ENCODE measurements around the gene MAB21L2.

Gene MAB21L2

DNA sequence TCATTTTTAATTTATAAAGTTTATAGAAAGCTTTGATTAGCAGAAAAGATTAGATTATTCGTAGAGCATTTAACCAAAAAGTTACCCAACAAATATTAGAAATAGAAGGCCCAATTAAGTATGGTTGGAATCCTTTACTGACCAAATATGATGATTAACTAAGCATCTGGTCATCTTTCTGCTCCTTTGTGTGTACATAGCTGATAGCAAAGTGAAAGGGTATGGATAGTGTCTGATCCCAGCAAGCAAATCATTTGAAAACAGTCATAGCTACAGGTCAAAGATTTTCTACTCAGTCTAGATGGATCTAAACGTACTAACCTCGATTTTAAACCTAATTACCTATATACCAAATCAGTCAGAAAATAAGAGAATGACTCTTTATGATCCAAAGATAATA lies 7.3 kb upstream of the MAB21L2 start:
- Histone ChIP-seq H3K27ac (ENCODE audit: low read length) (no peak overlapping the region), H3K4me1 (ENCODE audit: control insufficient read depth, insufficient read depth, low read length) (peaks cover 3% of the 10 kb centered on the region; the same call in 1 of the 2 replicates), H3K36me3 (ENCODE audit: control insufficient read depth, insufficient read depth, low read length) (no peaks in the 10 kb centered on the region), H3K27me3 (ENCODE audit: control insufficient read depth, insufficient read depth, low read length) (no peaks in the 10 kb centered on the region; the same call in 1 of the 2 replicates), H3K9me3 (ENCODE audit: control insufficient read depth, insufficient read depth, low read length) (no peaks in the 10 kb centered on the region), H3K4me3 (ENCODE audit: low read length) (no peak overlapping the region)
- DNase-seq (ENCODE audit: low read depth, low spot score) = no peak
- no CpG with 5 or more reads among the region's 3 CpGs for WGBS (ENCODE audit: insufficient coverage, insufficient read length)

GRCh38 chr4:150577796-150578195 lies 4.2 kb upstream of the MAB21L2 start:
- no peak for DNase-seq (ENCODE audit: low read depth, low spot score)
- Histone ChIP-seq H3K4me1 (ENCODE audit: control insufficient read depth, insufficient read depth, low read length) (peaks cover 3% of the 10 kb centered on the region; the same call in 1 of the 2 replicates), H3K27me3 (ENCODE audit: control insufficient read depth, insufficient read depth, low read length) (peaks cover 13% of the 10 kb centered on the region; the same call in 1 of the 2 replicates), H3K4me3 (ENCODE audit: low read length) (no peak overlapping the region), H3K36me3 (ENCODE audit: control insufficient read depth, insufficient read depth, low read length) (no peaks in the 10 kb centered on the region), H3K9me3 (ENCODE audit: control insufficient read depth, insufficient read depth, low read length) (no peaks in the 10 kb centered on the region), H3K27ac (ENCODE audit: low read length) (no peak overlapping the region)
- no CpG with 5 or more reads among the region's 1 CpG for WGBS (ENCODE audit: insufficient coverage, insufficient read length)

DNA sequence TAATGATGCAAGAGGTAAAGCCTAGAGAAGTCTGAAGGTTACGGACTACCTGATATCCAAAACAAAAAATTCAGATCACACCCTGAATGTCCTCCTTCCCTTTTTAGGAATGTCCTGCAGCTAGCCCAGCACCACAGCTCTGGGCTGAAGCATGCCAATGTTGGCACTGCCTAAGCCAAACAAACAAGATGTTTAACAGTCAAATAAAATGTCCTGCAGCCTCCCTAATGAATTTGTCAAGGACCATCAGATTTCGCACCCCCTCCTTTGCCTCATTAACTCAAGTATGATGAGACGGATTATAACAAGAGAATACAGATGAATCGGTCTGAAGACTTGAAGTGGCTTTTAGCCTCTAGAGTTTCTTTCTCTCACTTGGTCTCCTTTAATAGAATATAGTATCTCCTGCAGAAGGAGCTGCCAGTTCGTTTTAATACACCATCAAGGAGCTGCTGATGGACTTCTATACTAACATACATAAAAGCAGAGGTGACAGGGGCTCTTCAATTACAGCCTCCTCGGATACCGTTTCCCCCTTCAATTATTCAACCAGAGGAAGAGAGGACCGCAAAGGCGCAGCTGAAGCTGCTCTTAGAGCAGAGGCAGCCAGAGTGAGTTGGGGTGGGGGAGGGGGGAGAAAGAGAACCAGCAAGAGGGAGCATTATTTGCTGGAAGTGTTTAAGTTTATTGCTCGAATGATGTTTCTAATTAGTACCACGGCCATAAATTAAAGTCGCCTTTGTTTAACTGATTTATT lies 3.0 kb upstream of the MAB21L2 start:
- WGBS (ENCODE audit: insufficient coverage, insufficient read length) = no CpG with 5 or more reads among the region's 12 CpGs
- H3K4me3 ChIP-seq (ENCODE audit: low read length) = peak overlapping the region; percentile 46; the same call in 1 of the 2 replicates
- peaks cover 21% of the 10 kb centered on the region for H3K27me3 ChIP-seq (ENCODE audit: control insufficient read depth, insufficient read depth, low read length)
- no peak overlapping the region for H3K27ac ChIP-seq (ENCODE audit: low read length)
- no peaks in the 10 kb centered on the region for H3K36me3 ChIP-seq (ENCODE audit: control insufficient read depth, insufficient read depth, low read length)
- DNase-seq (ENCODE audit: low read depth, low spot score) = no peak
- H3K9me3 ChIP-seq (ENCODE audit: control insufficient read depth, insufficient read depth, low read length) = no peaks in the 10 kb centered on the region
- H3K4me1 ChIP-seq (ENCODE audit: control insufficient read depth, insufficient read depth, low read length) = peaks cover 3% of the 10 kb centered on the region; the same call in 1 of the 2 replicates

GRCh38 chr4:150579551-150580234 lies 2.3 kb upstream of the MAB21L2 start:
- Histone ChIP-seq H3K4me1 (ENCODE audit: control insufficient read depth, insufficient read depth, low read length) (peaks cover 3% of the 10 kb centered on the region; the same call in 1 of the 2 replicates), H3K9me3 (ENCODE audit: control insufficient read depth, insufficient read depth, low read length) (no peaks in the 10 kb centered on the region), H3K27ac (ENCODE audit: low read length) (no peak overlapping the region), H3K36me3 (ENCODE audit: control insufficient read depth, insufficient read depth, low read length) (no peaks in the 10 kb centered on the region), H3K4me3 (ENCODE audit: low read length) (peak overlapping the region; percentile 46), H3K27me3 (ENCODE audit: control insufficient read depth, insufficient read depth, low read length) (peaks cover 21% of the 10 kb centered on the region)
- no peak for DNase-seq (ENCODE audit: low read depth, low spot score)
- WGBS (ENCODE audit: insufficient coverage, insufficient read length) = no CpG with 5 or more reads among the region's 66 CpGs

- H3K9me3 ChIP-seq (ENCODE audit: control insufficient read depth, insufficient read depth, low read length) = no peaks in the 10 kb centered on the region
- no peaks in the 10 kb centered on the region for H3K36me3 ChIP-seq (ENCODE audit: control insufficient read depth, insufficient read depth, low read length)
- no peak overlapping the region; the same call in 1 of the 2 replicates for H3K4me3 ChIP-seq (ENCODE audit: low read length)
- peaks cover 21% of the 10 kb centered on the region for H3K27me3 ChIP-seq (ENCODE audit: control insufficient read depth, insufficient read depth, low read length)
- no CpG with 5 or more reads among the region's 9 CpGs for WGBS (ENCODE audit: insufficient coverage, insufficient read length)
- H3K27ac ChIP-seq (ENCODE audit: low read length) = no peak overlapping the region
- DNase-seq (ENCODE audit: low read depth, low spot score) = no peak
- peaks cover 3% of the 10 kb centered on the region; the same call in 1 of the 2 replicates for H3K4me1 ChIP-seq (ENCODE audit: control insufficient read depth, insufficient read depth, low read length)
These were observed 1.6 kb upstream of the MAB21L2 start for GRCh38 chr4:150580306-150580705.

DNA sequence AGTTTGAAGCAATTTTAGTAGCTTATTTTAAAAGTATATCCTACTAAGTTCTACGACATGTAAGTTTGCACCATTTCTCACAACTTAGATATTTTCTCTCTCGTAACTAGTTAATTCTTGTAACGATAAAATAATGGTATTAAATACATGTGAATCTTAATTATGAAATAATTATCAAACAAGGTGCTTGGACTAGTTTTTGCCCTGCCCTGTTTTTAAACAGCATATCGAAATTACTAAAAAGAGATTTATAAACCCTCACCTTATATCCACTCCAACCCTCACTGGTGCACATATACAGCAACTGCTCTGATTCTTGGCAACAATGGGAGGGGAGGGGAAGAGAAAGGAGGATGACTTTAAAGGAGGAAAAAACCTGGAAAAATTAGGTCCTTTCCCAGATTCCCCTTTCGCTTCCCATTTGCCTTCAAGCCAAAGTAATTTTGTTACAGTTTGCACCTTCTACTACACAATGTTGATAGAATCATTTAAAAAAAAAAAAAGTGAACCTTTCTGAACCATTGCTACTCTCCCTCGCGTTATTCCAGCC lies 820 bp upstream of the MAB21L2 start:
- no peak overlapping the region for H3K4me3 ChIP-seq (ENCODE audit: low read length)
- DNase-seq (ENCODE audit: low read depth, low spot score) = no peak
- no peaks in the 10 kb centered on the region for H3K36me3 ChIP-seq (ENCODE audit: control insufficient read depth, insufficient read depth, low read length)
- H3K9me3 ChIP-seq (ENCODE audit: control insufficient read depth, insufficient read depth, low read length) = no peaks in the 10 kb centered on the region
- H3K27ac ChIP-seq (ENCODE audit: low read length) = no peak overlapping the region
- no CpG with 5 or more reads among the region's 7 CpGs for WGBS (ENCODE audit: insufficient coverage, insufficient read length)
- peaks cover 21% of the 10 kb centered on the region for H3K27me3 ChIP-seq (ENCODE audit: control insufficient read depth, insufficient read depth, low read length)
- peaks cover 3% of the 10 kb centered on the region; the same call in 1 of the 2 replicates for H3K4me1 ChIP-seq (ENCODE audit: control insufficient read depth, insufficient read depth, low read length)

DNA sequence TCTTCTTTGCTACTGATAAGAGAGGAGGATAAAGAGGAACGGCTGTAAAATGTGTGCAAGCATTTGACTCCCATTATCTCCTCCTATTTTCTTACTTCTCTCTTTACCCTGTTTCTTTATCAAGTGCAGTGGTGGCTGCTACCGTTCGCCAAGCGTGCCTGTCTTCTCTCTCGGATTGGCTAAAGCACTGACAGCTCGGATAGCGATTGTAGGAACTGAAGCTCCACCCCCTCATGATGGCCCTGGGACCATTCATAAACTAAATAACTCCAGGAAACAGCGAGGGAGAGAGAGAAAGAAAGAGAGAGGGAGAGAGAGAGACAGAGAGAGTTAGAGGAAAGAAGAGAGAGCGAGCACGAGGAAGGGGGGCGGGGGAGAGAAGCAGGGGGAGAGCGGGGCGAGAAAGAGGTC lies 305 bp upstream of the MAB21L2 start:
- no peak for DNase-seq (ENCODE audit: low read depth, low spot score)
- H3K27me3 ChIP-seq (ENCODE audit: control insufficient read depth, insufficient read depth, low read length) = peaks cover 21% of the 10 kb centered on the region

DNA sequence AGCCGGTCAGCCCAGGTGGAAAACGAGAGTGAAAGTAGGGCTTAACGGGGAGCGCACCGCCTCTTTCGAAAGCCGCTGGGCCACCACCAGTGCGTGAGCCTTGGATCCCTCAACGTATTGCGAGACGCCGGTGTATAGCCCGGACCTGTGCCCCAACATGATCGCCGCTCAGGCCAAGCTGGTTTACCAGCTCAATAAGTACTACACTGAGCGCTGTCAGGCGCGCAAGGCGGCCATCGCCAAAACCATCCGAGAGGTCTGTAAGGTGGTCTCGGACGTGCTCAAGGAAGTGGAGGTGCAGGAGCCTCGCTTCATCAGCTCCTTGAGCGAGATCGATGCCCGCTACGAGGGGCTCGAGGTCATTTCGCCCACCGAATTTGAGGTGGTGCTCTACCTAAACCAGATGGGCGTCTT lies 929 bp downstream of the MAB21L2 start:
- H3K36me3 ChIP-seq (ENCODE audit: control insufficient read depth, insufficient read depth, low read length) = no peaks in the 10 kb centered on the region
- peak overlapping the region; percentile 28; the same call in 1 of the 2 replicates for H3K4me3 ChIP-seq (ENCODE audit: low read length)
- WGBS (ENCODE audit: insufficient coverage, insufficient read length) = no CpG with 5 or more reads among the region's 32 CpGs
- H3K27ac ChIP-seq (ENCODE audit: low read length) = no peak overlapping the region
- H3K9me3 ChIP-seq (ENCODE audit: control insufficient read depth, insufficient read depth, low read length) = no peaks in the 10 kb centered on the region
- DNase-seq (ENCODE audit: low read depth, low spot score) = no peak
- H3K27me3 ChIP-seq (ENCODE audit: control insufficient read depth, insufficient read depth, low read length) = peaks cover 21% of the 10 kb centered on the region
- peaks cover 3% of the 10 kb centered on the region; the same call in 1 of the 2 replicates for H3K4me1 ChIP-seq (ENCODE audit: control insufficient read depth, insufficient read depth, low read length)

More for the DNA sequence above, 305 bp upstream of the MAB21L2 start:
- H3K4me1 ChIP-seq (ENCODE audit: control insufficient read depth, insufficient read depth, low read length) = peaks cover 3% of the 10 kb centered on the region; the same call in 1 of the 2 replicates
- H3K4me3 ChIP-seq (ENCODE audit: low read length) = peak overlapping the region; percentile 22; the same call in 1 of the 2 replicates
- WGBS (ENCODE audit: insufficient coverage, insufficient read length) = no CpG with 5 or more reads among the region's 13 CpGs
- H3K36me3 ChIP-seq (ENCODE audit: control insufficient read depth, insufficient read depth, low read length) = no peaks in the 10 kb centered on the region
- no peak overlapping the region for H3K27ac ChIP-seq (ENCODE audit: low read length)
- H3K9me3 ChIP-seq (ENCODE audit: control insufficient read depth, insufficient read depth, low read length) = no peaks in the 10 kb centered on the region

DNA sequence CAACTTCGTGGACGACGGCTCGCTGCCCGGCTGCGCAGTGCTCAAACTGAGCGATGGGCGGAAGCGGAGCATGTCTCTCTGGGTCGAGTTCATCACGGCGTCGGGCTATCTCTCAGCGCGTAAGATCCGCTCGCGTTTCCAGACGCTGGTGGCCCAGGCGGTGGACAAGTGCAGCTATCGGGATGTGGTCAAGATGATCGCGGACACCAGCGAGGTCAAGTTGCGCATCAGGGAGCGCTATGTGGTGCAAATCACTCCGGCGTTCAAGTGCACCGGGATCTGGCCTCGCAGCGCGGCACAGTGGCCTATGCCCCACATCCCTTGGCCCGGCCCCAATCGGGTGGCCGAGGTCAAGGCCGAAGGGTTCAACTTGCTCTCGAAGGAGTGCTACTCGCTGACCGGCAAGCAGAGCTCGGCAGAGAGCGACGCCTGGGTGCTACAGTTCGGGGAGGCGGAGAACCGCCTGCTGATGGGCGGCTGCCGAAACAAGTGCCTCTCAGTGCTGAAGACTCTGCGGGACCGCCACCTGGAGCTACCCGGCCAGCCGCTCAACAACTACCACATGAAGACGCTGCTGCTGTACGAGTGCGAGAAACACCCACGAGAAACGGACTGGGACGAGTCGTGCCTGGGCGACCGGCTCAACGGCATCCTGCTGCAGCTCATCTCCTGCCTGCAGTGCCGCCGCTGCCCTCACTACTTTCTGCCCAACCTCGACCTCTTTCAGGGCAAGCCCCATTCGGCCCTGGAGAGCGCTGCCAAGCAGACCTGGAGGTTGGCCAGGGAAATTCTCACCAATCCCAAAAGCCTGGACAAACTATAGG lies 1.5 kb downstream of the MAB21L2 start:
- no peaks in the 10 kb centered on the region for H3K36me3 ChIP-seq (ENCODE audit: control insufficient read depth, insufficient read depth, low read length)
- no peaks in the 10 kb centered on the region for H3K9me3 ChIP-seq (ENCODE audit: control insufficient read depth, insufficient read depth, low read length)
- WGBS (ENCODE audit: insufficient coverage, insufficient read length) = no CpG with 5 or more reads among the region's 66 CpGs
- no peak for DNase-seq (ENCODE audit: low read depth, low spot score)
- peaks cover 21% of the 10 kb centered on the region for H3K27me3 ChIP-seq (ENCODE audit: control insufficient read depth, insufficient read depth, low read length)
- H3K4me1 ChIP-seq (ENCODE audit: control insufficient read depth, insufficient read depth, low read length) = peaks cover 3% of the 10 kb centered on the region; the same call in 1 of the 2 replicates
- peak overlapping the region; percentile 28; the same call in 1 of the 2 replicates for H3K4me3 ChIP-seq (ENCODE audit: low read length)
- H3K27ac ChIP-seq (ENCODE audit: low read length) = no peak overlapping the region
